NCI-H2107 (cell line): ENCODE data around the gene TNF.
A peak's percentile ranks its signal among the peaks of the same experiment; 100 is the strongest.

Experiments used
- DNase-seq: peaks from one replicate; lab custom pipeline; 2025; lab: John Stamatoyannopoulos, UW

Gene TNF

GRCh38 chr6:31575335-31575901 is at the start of gene TNF:
TNF (plus strand) TSS chr6:31575565; CDS start chr6:31575742, 177 bp downstream.
- no peak for DNase-seq

- DNase-seq, result no peak
Measured at GRCh38 chr6:31525932-31526591, 49.3 kb upstream of the TNF start.

- no peak for DNase-seq
Measured at GRCh38 chr6:31528307-31528777, 47.0 kb upstream of the TNF start.

GRCh38 chr6:31528821-31529328 is 46.5 kb upstream of the TNF start, which contains the start of gene MCCD1:
MCCD1 (plus strand) TSS chr6:31528962; CDS start chr6:31529015, 53 bp downstream.
- DNase-seq, result no peak

GRCh38 chr6:31529329-31530150 is 45.8 kb upstream of the TNF start:
- DNase-seq, result no peak

GRCh38 chr6:31530659-31531058 is 44.7 kb upstream of the TNF start:
- no peak for DNase-seq

- DNase-seq, result no peak
Measured at GRCh38 chr6:31531162-31531561, 44.2 kb upstream of the TNF start.

- no peak for DNase-seq
Measured at GRCh38 chr6:31531771-31532643, 43.4 kb upstream of the TNF start.

GRCh38 chr6:31532644-31533454 is 42.5 kb upstream of the TNF start:
- DNase-seq, result no peak

- DNase-seq, result no peak
Measured at GRCh38 chr6:31533455-31533841, 41.9 kb upstream of the TNF start.

GRCh38 chr6:31534011-31534410 is 41.4 kb upstream of the TNF start:
- DNase-seq, result no peak

GRCh38 chr6:31534521-31535040 is 40.8 kb upstream of the TNF start:
- DNase-seq, result no peak

GRCh38 chr6:31535538-31536324 is 39.6 kb upstream of the TNF start:
- no peak for DNase-seq

- no peak for DNase-seq
Measured at GRCh38 chr6:31538805-31539400, 36.5 kb upstream of the TNF start.

- no peak for DNase-seq
Measured at GRCh38 chr6:31540640-31541039, 34.7 kb upstream of the TNF start.

- no peak for DNase-seq
Measured at GRCh38 chr6:31541059-31541657, 34.2 kb upstream of the TNF start.

- peak; percentile 83 for DNase-seq
Measured at GRCh38 chr6:31541658-31542521, 33.5 kb upstream of the TNF start, which contains the start of gene DDX39B. DDX39B (minus strand) TSS chr6:31542003; CDS start chr6:31540532, 1,471 bp downstream.

GRCh38 chr6:31543639-31544038 is 31.7 kb upstream of the TNF start:
- DNase-seq, result no peak
